Left hindlimb (tissue), 1 donor: ENCODE measurements around the gene MVB12A.

Source experiments
- DNase-seq: peaks from one replicate; pipeline ENCODE4 v3.0.0-alpha.2; 2018

Gene MVB12A

DNA sequence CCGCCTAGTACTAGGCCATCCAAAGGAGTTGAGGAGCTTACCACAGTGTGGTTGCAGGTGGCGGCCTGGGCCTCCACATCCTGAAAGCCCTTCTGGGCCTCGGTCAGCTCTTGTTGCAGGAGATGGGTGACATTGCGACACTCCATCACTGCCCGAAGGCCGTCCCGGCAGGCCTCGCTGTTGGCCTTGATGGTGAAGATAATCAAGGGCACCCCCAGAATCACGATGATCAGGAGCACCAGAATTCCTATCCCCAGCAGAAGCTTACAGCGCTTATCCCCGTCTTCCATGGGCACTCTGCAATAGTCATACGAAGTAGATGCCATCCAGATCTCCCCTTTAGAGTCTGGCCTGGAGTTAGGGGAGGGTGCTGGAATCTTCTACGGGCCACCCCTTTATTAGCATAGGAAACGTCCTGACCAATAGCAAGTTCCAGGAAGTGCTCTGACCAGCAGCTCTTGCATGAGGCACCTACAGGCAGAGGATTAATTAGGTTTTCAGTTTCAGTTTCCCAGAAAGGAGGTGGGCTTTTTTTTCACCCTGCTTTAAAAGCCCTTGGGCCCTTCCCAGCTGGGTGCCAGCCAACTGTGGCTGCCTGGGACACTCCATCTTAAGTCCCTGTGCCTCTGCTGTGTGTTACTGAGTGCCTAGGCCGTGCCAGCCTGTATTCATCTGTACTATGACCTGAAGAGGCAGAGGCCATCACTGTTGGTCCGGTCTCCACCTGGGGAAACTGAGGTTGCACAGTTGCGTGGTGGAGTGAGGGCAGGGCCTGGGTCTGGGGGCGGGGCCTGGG lies 14.4 kb upstream of the MVB12A start, which contains the start of gene BST2:
TSS of gene BST2 (minus strand) at position 381 of the 796 bp plus-strand sequence. CDS start at position 326, 55 bp downstream.
- no peak for DNase-seq

DNA sequence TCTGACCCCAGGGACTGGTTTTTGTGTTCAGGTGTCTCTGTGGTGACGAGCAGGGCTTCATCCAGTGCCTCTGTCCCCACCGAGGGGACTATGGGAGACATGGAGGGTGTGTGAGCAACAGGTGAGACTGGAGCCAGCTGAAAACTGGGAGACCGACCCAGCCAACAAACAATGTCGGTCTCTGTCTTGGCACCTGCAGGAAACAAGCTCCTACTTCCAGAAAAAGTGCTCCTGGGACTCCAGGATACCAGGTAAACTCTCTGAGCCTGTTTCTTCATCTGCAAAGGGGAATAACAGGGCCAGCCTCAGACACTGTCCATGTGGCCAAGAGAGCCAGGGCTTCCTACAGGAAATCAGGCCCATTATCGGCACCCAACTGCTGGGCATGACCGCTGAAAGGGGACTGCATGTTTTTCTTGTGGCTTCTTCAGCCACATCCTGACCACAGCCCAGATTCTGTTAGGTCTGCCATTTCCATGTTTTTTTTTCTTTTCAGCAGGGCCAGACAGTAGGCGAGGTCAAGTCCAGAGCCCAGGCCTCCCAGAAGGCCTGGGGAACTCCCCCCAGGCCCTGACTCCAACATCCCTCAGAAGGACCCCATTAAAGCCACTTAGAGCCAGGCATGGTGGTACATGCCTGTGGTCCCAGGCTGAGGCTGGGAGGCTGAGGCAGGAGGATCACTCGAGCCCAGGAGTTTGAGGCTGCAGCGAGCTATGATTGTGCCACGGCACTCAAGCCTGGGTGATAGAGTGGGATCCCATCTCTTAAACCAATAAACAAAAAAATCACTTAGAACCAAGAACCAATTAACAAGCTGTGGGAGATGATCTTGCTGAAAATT lies 13.6 kb upstream of the MVB12A start:
- DNase-seq = peak; percentile 63

DNA sequence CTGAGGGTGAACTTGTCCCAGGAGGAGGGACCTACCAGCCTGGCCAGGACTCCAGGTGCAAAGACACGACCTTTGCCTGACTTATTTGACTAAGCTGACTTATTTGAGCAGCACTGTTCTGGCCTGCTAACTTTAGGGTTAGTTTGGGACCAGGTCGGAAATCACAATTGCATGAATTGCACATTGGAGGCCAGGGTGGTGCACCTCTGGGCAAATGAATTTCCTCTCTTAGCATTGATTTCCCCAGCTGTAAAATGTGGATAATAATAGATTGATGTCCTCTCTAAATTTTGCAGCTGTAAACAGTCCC lies 13.0 kb upstream of the MVB12A start:
- no peak for DNase-seq

DNA sequence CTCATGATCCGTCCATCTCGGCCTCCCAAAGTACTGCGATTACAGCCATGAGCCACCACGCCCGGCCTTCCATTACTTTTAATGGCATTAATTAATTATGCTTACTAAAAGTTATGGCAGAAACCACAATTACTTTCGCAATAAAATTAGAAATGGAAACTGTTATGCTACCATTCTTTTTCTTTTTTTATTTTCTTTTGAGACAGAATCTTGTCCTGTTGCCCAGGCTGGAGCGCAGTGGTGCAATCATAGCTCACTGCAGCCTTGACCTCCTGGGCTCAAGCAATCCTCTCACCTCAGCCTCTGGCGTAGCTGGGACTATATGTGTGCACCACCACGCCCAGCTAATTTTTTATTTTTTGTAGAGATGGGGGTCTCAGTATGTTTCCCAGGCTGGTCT lies 9.9 kb upstream of the MVB12A start:
- DNase-seq = no peak

DNA sequence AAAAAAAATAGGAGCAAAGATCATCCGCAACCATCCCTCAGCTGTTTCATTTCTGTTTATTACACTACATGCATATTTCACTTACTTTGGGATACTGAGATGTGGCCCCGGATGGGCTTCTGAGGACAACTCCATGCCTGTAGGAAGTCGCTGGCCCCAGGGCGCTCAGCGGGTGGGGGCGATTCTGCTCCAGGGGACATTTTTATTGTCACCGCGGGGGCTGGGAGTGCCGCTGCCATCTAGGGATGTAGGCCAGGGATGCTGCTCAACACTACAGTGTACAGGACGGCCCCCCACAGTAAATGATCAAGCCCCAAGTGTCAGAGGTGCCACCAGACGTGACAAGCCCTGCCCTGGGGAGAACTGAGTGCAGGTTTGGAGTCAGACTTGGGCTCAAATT lies 8.0 kb upstream of the MVB12A start:
- no peak for DNase-seq

DNA sequence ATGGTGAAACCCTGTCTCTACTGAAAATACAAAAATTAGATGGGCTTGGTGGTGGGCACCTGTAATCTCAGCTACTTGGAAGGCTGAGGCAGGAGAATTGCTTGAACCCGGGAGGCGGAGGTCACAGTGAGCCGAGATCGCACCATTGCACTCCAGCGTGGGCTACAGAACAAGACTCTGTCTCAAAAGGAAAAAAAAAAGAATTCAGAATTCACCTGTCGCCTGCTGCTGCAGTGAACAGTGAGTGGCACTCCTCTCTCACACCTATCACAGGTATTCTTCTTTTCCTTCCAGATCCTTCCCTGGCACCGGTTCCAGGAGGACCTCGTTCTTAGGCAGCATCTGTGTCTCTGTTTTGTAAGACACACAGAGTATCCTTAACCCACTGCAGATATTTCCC lies 5.8 kb upstream of the MVB12A start:
- no peak for DNase-seq

DNA sequence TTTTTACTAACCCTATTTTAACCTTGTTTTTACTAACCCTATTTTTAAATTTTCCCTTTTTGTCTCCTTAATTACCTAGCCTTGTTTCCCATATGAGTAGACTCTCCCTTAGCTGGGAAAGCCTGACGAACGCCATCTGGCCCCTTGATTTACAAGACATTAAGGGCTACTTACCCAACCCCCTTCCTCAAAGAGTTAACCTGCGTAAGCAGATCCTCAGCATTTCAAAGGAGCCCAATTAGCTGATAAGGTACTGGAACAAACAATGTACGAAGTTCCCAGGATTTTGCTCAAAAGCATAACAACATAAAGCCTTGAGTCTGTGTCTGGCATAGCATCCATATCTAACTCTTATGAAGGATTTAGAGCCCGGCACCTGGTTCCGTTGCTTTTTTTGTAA lies 4.7 kb upstream of the MVB12A start:
- DNase-seq = no peak

DNA sequence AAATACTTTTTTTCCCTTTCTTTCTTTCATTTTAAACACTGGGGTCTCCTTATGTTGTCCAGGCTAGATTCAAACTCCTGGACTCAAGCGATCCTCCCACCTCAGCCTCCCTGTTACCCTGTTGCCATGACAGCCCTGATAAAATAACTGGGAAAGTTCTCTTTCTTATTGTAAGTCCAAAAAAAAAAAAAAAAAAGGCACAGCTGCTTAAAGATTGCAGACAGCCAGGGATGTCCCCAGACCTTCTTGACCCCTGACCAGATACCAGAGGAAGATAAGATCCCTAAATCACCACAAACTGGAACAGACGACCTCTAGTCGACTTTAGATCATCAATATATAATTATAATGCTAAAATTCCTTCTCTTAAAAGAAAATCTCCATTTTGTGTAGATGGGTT lies 1.1 kb upstream of the MVB12A start:
- no peak for DNase-seq

DNA sequence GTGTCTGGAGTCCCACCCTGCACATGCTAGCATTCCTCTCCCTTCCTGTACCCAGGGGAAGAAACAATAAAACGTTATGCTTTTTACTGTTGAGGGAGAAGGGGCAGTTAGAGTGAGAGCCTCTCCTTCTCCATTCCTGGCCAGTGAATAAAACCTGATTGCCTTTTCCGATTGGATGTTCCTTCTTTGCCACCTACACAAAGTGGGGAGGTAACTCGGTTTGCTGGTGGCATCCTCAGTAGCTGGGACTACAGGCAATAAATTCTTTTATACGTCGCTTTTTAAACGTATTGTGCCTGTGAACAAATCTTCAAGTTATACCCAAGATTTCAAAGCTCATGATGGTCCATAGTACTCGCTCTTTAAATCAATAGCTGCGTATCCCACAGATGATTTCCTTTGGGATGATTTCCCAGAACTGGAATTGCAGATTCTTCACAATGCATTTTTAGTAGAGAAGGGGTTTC lies 660 bp upstream of the MVB12A start:
- DNase-seq = no peak

DNA sequence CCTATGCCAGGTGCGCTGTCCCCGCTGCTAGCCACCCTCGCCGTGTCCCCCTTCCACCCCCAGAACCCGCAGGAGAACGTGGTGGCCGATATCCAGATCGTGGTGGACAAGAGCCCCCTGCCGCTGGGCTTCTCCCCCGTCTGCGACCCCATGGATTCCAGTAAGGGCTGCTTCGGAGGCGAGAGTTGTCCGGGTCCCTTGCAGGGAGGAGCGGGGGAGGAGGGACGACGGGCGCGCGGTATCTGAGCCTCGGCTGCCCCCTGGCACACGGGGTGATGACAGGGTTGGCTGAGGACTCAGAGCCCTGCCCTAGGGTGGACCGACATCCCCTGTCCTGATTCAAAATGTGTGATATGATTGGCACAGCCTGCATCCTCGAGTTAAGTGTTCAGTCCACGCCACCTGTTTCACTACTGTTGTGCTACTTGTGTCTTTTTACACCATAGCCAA lies 653 bp downstream of the MVB12A start:
- peak; percentile 63 for DNase-seq

DNA sequence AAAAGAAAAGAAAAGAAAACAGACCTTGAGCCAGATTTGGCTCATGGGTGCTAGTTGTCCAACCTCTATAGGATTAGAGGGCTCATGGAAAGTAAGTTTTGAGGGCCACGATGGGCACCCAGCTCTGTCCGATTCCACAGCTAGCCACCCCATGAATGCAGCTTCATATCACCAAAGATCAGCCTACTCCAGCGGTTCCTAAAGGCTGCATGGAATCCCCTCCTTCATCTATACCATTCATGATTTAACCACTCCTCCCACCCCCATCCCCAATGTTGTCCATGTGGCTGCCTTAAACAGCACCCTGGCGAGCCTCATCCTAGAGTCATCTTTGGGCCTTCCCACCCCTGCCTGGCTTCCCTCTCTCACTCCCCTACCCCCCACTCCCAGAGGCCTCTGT lies 2.1 kb downstream of the MVB12A start:
- no peak for DNase-seq

DNA sequence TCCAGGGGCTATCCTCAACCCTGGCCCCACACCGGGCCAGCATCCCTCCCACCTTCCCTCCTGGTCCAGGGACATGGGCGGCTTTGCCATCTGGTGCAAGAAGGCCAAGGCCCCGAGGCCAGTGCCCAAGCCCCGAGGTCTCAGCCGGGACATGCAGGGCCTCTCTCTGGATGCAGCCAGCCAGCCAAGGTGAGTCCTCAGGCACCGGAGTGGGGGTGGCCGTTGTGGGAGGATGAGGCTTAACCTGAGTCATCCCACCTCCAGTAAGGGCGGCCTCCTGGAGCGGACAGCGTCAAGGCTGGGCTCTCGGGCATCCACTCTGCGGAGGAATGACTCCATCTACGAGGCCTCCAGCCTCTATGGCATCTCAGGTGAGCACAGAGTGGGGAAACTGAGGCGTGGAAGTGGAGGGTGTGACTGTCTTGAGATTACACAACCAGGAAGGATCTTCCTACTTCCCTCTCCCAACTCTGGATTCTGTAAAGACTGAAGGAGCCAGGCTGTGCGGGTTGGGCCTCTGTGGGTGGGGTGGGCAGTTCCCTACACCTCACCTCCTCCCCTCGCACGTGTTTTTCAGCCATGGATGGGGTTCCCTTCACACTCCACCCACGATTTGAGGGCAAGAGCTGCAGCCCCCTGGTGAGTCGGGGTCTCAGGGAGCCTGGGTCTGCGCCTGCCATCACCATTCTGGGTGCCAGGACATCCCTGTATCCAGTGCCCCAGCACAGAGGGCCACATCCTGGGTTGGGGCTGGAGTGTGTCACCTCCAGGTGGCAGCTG lies 3.8 kb downstream of the MVB12A start:
- no peak for DNase-seq

DNA sequence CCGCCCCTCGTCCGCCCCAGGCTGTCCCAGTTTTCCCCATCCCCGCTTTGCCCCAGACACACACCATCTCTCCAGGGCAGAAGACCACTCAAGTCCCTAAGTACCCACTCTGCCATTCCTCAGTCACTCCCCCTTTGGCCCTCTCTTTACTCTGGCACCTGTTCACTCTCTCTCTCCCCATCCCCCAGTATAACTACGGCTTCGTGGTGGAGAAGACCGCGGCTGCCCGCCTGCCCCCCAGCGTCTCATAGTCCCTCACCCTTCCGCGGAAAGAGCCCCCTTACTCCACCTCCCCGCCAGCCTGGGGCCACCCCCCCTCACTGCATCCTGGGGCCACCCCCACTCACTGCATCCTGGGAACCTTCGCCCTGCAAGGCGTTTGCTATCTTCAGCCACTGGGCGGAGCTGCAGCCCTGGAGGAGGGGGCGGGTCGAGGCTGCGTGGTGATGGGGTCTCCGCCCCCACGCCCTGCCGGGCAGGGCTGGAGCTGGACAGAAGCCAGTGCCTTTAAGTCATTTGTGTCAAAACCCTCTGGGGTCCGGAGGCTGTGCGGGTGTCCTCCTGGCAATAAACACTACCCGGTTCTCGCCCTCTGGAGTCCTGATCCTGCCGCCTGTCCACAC lies 5.0 kb downstream of the MVB12A start:
- peak; percentile 56 for DNase-seq

DNA sequence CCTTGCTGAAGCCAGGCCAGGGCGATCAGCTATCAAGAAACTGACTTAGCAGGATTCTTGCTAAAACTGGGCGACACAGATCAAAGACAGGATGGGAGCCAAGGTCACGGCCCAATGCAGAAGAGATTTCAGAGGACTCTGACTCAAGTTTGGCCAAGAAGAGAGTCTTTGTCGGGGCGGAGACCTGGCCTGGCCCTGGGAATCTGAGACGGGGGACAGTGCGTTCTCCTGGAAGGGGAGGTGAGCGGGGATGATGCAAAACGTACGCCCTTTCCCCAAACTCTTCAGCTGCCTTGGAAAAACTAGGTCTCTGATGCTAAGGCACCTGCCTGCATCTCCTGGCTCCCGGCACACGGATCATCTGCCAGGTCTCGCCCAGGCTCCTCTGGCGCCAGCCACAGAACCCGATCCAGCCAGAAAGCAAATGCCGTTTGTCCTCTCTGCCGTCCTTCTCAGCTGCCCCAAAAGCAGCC lies 9.8 kb downstream of the MVB12A start:
- DNase-seq = no peak

DNA sequence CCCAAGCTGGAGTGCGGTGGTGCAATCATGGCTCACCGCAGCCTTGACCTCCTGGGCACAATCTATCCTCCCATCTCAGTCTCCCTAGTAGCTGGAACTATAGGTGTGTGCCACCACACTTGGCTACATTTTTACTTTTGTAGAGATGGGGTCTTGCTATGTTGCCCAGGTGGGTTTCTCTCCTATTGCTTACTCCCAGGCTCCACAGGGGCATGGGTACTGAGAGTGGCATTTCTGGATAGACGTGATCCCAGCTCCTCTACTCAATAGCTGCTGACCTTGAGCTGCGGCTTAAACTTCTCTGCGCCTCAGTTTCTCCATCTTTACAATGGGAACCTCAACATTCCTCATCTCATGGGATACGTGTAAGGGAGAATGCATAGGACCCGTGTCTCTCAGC lies 11.6 kb downstream of the MVB12A start:
- DNase-seq = no peak

DNA sequence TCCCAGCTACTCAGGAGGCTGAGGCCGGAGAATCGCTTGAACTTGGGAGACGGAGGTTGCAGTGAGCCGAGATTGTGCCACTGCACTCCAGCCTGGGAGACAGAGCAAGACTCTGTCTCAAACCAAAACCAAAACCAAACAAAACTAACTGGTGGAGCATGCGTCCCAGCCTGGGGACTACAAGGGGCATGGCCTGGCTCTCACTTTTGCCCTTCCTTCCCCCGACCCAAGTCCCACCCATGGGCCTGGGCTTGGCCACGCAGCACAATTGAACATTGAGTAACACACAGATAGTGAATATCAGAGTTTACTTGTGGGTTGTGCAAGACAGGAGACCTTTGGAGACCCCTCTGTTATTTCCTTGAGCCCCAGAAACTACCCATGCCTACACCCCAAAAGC lies 15.4 kb downstream of the MVB12A start:
- no peak for DNase-seq

DNA sequence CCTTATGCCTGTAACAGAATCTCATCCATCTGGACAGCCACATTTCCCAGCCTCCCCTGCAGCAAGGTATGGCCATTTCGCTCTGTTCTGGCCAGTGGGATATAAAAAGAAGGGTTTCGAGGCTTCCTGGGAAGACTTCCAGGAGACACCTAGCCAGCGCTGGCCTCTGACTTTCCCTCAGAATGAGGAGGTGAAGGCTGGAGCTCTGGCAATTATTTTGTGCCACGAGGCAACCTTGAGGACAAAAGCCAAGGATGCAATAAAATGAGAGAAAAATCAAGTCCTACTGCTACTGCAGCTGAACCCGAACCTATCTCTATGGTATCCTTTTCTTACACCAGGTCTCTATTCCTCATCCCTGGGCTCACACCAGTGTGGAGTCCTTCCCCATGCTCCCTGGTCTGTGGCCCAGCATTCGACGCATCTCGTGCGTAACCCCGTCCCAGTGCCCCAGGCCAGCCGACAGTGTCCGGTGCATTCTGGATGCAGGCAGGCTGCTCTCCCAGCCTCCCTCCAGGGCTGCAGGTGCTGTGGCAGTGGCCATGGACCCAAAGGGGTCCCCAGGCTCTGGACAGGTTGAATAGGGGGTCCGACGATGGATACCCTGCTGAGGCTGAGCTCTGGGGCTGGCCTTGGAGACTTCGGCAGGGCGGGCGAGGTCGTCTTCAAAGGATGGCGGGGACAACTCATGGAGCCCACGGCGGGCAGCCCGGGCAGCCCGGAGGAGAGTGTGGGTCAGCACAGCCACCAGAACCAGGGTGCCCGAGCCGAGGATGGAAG lies 16.4 kb downstream of the MVB12A start:
- DNase-seq = no peak

DNA sequence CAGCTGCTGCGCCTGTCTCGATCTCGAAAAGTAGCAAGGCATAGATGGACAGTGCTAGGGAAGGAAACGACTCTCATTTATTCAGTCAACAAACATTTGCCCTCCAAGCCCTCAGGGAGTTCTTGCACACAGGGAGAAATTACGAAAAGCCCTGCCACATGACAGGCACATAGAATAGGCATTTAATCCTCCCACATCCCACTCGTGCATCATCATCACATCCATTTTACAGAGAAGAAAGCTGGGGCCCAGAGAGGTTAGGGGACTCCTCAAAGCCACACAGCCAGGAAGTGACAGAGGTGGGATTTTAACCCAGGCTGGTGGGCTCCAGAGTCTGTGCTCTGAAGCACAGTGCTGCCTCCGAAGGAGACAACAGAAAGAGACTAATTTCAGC lies 17.0 kb downstream of the MVB12A start:
- no peak for DNase-seq

DNA sequence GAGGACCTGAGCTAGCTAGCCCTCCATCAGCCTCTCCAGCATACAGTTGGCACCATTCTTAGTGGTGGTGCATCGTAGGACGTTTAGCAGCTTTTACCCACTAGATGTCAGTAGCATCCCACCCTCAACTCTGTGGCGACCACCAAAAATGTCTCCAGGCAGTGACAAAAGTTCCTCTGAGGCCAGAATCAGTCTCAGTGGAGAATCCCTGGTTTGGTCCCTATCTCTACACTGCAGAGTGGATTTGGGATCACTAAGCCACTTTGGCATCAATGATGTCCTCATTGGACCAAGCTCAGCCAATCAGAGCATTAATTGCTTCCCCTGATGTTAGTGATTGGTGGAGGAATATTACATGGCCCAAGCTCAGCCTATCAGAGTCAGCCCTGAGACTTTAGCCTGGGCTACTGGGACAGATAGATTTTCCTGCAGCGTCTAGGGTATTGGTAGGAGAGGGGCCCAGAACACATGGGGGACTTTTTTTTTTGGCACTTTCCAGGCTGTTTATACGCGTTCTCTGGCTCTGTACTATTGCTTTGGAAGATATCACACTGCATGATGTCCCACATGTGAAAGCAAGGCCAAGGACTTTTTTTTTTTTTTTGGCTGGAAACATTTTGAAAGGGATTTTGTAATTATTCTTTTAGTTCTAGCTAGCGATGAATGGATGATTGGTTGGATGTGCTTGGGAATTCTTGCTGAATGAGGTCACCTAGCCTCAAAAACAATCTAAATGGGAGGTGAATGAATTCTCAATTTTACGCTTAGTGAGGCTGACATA lies 21.6 kb downstream of the MVB12A start:
- DNase-seq = no peak

DNA sequence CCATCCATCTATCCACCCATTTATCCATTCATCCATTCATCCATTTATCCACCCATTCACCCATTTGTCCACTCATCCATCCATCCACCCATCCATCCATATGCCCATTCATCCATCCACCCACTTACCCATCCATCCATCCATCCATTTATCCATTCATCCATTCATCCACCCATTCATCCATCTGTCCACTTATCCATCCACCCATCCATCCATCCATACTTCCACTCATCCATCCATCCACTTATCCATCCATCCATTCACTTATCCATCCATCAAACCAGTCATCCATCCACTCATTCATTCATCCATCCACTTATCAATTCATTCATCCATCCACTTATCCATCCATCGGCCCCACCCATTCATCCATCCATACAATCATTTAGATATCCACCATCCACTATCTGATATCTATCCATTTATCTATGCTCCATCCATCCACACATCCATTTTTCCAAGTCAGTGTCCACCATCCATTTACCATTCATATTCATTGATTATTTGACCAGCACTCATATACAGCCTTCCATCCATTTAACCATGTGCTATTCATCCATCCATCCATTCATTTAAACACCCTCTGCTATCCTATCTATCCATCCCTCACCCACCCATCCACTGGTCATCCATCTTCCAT lies 25.8 kb downstream of the MVB12A start:
- no peak for DNase-seq

DNA sequence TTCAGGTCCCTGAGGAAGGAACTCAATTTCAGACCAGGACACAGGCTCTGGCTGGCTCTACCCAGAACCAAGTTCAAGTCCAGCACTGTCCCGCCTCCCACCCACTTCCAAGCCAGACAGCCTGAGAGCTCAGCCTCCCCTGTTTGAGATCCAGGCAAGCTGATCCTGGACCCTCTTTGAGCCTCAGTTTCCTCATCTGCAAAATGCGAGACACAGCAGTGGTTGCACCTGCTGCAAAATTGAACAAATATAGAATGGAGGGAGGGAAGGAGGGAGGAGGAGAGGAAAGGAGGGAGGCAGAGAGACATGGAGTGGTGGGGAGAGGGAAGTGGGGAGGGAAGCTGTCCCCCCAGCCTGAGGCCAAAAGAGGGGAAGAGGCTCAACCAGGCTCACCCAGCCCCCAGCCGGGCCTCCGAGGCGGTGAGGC lies 27.9 kb downstream of the MVB12A start:
- no peak for DNase-seq
